HG02973 (cell line): ENCODE measurements around the gene CNTN1.

Experiments used
- ATAC-seq: cut with Tn5 transposase; IDR thresholded peaks from one replicate; pipeline ENCODE4 v1.9.1; 2021; ENCODE audit warnings: moderate library complexity; ENCODE audit not compliant: unreplicated experiment

The CNTN1 gene

DNA sequence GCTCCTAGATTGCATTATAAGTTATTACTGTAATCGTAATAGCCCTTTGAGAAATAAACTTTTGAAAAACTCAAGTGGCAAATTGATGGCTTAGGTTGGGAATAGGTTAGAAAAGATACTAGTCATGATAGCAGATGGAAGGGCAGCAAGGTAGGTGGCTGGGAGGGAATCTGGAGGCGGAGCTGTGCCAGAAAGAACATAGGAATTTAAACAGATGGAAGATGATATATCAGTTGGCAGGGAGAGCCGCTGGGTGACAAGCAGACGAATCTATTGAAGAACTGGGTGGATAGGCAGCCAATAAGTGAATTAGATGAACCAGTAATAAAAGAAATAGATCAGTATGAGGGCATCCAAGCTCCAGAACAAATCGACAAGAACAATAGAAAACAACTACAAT lies 142.1 kb downstream of the CNTN1 start:
- no peak for ATAC-seq

DNA sequence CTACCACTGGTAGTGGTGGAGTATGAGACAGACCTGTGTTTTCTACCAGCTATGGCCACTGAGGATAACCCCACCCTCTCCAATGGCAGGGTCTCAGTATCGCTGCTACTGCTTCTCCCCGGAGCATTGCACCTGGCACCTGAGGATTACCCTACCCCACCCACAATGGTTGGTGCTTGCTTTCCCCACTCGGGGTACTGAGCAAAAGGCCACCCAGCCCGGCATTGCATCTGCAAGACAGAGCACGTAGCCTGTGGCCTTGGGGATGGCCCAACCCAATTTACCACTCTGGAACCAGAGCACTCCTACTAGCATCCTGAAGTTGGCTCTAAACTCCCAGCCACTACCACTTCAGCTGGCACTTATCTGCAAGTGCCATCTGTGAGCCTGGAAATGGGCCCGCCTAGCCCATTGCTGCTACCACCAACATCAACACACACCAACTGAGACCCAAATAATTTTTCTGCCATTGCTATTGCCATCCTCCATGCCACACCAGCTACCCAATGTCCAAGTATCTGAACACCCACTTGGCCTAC lies 145.7 kb downstream of the CNTN1 start:
- no peak for ATAC-seq

DNA sequence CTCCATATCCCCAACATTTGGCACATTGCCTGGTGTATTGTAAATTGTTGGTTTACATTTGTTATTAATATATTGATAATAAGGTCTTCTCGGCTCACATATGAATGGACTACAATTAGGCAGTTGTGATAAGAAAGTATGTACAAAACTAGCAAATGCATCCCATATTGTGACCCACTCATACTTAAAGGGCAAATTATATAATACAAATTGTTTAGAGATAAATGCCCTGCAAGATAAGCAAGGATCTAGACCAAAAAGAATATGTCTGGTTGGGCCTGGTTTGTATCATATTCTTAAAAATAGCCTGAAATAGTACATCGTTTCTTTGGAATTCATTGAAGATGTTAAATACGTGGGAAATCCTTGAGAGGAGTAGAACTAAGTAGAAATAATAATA lies 151.3 kb downstream of the CNTN1 start:
- no peak for ATAC-seq

DNA sequence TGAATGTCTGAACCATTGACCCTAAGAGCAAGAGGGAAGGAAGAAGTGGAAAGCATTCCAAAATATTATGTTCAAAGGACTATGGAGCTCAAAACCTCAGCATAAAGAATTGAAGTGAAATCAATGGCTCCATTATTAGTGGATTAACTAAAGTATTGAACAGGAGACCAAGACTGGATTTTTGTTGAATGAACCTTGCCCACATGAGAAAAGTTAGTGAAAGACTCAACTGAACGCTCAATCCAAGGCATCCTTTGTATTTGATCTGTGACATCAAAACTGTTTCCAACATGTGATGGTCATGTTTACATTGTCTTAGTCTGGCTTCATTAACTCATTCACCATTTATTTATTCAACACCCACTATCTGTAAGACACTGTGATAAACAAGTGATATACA lies 161.0 kb downstream of the CNTN1 start:
- no peak for ATAC-seq

DNA sequence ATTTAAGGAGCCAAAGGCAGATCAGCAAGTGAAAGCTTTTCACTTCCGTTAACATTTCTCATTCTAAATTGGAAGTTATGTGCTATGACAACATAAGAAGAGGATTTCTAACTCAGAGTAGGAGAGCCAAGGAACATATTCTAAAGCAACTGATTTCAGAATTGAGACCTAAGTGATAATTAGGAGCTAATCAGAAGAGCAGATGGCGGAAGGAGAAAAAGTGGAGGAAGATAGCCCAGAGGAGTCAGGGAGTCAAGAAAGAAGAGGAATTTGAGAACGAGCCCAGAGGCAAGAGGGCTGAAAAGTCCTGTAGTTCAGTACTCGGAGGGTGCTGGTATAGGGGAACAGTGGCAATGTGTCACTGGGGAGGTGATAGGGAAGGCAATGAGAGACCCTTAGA lies 162.4 kb downstream of the CNTN1 start:
- no peak for ATAC-seq

DNA sequence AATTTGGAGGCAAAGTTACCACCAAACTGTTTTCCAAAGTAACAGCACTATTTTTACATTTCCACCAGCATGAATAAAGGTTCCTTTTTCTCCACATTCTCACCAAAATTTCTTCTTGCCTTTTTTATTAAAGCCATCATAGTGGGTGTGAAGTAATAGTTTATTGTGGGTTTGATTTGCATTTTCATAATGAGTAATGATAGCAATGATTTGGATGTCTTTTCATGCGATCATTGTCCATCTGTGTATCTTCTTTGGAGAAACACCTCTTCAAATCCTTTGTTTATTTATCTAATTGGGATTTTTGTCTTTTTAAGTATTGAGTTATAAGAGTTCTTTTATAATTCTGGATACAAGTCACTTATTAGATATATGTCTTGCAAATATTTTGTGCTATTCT lies 172.7 kb downstream of the CNTN1 start:
- ATAC-seq: no peak

DNA sequence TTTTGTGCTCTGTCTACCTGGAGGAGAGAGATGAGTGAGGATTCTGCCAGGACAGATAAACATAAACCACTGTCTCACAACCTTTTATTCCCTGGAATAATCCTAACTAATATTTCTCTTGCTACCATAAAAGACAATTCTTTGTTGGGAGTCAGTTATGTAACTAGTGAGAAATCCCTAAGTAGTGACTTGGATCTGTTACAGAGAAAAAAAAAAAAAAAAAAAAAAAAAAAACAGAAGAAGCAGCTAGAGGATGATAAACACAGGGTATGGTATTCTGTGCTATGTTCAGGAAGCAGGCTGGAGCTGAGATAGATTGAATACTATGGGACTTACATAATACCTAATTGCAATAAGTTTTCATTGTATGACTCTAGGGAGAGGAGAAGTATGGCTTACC lies 178.7 kb downstream of the CNTN1 start:
- no peak for ATAC-seq

DNA sequence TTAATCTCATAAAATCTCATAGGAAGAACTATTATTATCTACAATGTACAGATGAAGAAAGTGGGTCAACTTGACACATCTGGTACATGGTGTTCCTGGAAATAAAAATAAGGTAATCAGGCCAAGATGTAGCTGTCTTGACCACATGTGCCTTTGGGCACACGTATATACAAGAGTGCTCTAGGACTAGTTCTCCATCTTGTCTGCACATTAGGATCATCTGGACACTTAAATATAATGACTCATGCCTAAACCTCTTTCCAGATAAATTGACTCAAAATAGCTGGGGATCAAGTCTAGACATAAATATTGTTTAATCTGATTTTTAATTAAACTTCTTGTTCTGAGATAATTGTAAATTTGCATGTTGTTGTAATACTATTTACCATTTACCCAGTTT lies 182.6 kb downstream of the CNTN1 start:
- no peak for ATAC-seq

DNA sequence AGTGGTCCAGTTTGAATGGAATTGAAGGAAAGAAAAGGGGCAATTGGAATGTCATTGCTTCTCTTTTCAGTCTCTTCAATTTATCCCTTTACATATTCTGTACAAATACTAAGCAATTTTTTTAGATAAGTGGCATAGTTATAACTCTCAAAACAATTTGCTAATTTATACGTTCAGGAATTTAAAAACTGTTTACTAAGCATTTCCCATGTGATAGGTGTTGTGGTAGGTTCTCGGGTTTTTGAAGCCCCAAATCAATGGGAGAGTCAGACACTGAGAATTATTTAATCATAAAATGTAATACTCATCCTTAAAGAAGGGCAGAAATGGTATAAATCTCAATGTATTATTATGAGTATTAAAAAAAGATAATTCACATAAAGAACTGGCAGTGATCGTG lies 197.1 kb downstream of the CNTN1 start:
- no peak for ATAC-seq

DNA sequence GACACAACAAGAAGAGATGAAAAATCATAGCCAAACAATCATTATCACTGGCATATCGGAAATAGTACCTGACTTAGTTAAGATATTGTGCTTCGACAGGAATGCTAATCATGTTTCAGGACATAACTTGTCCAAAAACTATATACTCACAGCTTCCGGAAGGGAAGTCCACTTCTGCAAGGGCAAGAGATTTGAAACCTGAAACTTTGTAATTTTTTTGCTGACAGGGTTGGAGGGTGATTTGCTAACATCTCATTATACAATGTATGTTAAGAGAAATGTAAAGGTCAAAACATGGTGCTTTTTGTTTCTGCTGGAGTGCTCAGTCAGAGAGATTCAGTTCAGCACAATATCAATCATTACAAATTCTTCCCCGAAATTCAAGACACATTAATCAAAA lies 200.3 kb downstream of the CNTN1 start:
- ATAC-seq: no peak

DNA sequence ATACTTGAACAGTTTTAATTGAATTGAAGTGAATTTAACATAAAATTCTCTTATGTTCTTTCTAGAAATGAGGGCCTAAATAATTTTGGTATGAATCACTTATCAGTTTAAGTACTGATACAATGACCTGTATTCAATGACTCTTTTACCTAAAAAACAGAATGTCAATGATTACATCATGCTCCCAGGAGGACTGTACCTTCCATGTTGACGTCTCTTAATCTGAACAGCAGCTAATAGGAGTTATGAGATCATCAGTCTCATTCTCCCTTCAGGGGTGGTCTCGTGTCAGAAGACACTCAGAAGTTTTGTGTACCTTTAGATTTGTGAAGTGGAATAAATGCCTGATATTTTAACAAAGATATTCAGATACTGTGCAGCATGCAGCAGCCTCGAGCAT lies 206.3 kb downstream of the CNTN1 start:
- no peak for ATAC-seq

DNA sequence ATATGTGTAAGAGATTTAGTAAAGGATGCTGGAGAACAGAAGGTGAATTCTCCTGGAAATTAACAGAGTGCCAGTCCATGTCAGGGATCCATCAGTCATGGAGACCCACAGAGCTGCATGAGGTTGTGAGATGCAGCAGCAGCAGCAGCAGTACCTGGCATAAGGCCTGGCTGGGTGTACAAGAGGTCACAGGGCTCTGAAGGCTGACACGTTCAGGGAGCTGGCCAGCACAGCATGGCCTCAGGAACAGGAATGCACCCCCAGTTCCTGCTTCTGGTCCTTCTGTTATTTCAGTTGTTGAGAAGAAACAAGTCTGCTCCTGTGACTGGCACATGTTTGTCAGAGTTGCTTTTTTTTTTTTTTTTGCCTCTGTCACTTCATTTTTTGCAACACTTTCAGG lies 210.8 kb downstream of the CNTN1 start:
- no peak for ATAC-seq

DNA sequence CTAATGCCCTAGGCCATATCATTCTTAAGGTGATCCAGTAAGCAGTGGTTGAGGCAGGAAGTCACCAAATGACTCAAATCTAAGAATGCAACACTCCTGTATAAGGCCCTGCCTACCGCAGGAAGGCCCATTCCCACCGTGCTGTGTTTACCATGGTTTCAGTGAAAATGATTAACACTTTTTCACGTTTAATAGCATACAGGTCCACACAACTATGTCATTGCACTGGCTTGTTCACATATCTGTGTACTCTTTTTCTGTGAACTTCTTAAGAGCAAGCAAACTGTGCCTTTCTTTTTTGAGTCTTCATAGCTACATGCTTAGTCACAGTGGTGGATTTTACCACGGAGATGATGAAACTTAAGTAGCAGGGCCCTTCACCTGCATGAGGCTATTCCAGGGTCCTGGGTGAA lies 214.9 kb downstream of the CNTN1 start:
- peak; percentile 98 for ATAC-seq

DNA sequence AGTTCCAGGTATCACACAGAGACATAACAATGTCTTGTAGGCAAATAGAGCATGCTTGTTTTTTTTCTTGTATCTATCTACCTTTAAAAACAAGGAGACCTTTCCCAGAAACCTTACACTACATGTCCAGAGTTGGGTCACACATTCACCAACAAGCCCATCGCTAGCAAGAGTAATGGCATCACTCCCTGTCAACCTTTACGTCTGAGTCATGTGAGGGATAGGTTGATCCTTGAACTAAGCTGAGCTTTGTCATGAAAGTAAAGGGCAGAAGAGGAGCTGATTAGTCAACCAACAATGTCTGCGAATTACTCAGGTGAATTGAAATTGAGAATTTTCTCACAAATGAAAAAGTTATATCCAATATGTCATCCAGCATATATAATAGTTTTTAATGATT lies 219.4 kb downstream of the CNTN1 start:
- ATAC-seq: no peak

DNA sequence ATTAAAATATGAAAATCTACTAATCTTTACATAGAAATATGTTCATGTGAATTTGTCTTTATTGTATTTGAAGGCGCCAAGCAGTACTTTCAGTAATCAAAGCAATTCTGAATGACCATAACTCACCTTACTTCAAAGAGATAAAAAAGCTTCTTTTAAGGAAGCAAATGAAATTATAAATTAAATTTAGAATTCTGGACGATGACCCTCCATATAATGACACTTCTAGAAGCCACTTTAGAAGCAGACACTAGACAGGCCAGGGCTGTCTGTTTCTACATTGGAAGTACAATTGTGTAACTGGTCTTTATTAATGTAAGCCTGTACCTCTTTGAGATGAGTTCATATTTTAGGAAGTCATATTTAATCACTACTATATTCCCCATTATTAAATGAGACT lies 222.9 kb downstream of the CNTN1 start:
- ATAC-seq: no peak

DNA sequence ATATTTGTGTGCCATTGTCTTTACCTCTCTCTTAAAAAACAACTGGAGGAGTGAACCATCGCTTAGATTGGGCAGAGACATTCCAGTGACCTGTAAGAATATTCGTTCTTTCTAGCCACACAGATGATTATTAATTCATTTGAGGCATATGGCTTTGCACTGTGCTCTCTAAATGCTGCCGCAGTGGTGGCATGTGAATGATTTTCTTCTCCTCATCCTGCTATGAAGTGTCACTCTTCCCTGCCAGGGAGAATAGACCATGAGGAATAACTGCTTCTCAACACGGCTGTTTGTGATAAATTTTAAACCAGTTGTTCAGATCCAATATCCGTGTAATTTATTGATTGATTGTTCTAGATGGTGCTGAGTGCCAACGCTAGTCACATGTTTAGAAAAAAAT lies 225.3 kb downstream of the CNTN1 start:
- ATAC-seq: no peak

DNA sequence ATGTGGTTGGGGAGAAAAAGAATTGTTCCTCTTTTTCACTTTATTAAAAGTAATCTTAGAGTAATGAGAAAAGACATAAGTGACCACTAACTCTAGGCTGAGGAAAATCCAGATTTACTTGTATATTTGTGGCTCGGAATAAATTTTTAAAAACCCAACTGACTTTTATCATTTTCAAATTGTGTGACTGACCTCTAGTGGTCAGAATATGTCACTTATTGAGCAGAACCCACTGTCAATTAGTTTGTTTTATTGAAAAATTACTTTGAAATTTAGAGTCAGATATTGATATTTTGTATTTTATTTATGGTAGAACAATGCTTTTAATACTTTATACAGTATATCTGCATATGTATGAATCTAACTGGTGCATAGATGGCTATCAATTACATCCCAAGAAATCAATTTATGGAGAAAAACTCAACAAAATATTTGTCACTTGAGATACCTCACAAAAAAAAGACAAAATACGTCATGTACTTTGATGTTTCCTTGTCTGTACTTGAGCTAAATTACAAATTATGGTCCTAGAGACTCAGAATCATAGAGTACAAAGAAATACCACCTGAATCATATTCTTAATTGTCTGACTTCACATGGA lies 229.4 kb downstream of the CNTN1 start:
- no peak for ATAC-seq

DNA sequence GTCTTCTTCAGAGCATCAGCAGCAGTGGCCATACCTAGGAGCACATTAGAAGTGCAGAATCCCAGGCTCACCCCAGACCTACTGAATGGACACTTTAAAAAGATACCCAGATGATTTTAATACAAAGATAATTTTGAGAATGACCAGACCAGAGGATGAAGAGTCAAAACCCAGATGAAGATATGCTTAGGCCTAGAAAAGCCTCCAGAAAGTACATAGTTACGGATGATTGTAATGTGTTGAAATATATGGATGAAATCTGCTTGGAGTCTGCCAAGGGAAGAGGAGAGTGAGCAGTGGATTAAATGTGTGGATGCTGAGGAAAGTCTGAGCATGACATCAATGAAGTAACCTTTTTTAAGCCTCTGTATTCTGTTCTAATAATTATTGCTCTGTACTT lies 245.7 kb downstream of the CNTN1 start:
- no peak for ATAC-seq

DNA sequence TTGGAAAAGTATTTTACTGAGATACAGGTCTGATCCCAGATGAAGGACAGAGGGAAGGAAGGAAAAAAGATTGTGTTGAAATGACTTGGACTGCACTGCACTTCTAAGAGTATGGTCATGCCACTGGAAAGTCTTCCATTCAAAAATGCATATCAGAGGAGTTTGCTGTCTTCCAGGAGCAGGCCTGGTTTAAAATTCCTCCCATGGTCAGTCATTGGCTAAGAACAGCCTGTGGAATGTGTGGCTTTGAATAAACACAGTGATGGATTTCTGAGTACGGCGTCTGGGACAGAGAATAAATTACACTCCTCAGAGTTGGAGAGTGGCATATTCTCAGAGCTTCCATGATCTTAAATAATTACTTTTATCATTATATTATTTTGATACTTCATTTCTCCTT lies 250.1 kb downstream of the CNTN1 start:
- ATAC-seq: no peak

DNA sequence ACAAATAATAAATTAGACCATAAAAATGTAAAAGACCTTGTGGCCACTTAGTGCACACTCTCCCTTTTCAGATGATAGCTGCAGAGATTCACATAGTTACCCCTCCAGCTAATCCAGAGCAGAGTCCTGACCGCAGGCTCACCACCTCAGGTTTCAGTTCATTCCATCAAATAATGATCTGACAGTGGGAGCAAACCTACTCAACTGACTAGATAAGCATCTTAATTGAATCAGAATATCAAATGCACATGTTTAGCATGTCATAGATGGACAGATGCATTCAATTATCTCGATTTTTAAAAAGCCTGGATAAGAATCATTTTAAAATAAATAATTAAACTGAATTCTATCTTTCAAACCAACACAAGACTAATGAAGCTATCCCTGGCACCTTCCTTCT lies 253.5 kb downstream of the CNTN1 start:
- no peak for ATAC-seq

DNA sequence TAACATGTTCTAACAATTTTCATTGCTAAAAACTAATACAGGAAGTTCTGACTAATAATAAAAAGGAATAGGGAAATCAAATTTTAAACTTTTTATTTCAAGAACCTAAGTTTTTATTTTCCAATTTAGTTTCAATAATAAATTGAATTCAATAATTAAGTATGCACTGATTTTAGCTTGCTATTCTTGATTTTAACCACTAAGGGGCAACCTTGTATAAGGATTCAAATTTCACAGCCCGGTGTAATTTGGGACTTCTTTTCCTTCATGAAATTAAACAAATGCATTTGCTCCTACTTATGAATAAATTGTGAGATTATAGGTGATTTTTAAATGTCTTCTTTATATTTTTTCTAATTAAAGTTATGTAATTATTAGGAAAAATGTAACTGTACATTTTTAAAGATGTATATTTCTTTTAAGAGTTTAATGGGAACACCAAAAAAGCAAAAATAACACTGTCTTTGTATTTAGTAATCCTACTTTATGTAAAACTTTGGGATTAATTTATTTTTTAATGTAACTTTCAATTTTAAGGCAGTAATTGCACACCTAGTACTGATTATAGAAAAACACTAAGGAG lies 254.5 kb downstream of the CNTN1 start:
- ATAC-seq: no peak

DNA sequence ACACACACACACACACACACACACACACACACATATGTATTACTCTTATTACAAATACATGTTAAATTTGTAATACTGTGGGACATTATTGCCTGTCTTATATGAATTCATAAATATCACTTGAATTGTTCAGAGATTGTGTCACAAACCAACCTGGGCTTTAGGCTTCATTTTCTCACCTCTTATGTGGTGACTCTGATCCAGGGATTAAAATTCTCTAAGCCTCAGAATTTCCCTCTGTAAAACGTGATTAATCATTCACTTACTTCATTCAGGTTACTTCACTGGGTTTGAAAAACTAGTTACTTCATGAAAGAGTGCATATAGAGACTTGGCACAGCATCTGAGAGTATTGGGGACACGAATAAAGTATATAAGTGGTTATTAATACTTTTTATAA lies 255.6 kb downstream of the CNTN1 start:
- no peak for ATAC-seq

DNA sequence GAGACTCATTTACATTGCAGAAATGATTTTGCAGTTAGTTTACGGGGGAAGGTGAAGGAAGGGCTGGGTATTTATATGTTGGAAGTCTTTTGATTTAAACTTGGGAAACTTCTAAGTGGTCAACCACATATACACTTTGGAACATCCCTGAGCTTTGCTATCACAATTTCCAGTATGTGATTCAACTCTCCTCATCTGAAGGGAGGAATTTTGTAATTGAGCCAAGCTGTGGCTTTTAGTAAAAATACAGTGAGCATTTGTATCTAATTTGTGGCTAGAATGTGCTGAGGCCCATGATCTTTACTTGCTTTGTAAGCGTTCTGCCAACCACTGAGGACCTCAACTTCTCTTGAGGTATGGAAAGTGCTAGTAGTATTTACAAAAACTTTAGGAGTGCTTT lies 260.8 kb downstream of the CNTN1 start:
- ATAC-seq: no peak
